ENCODE measurements around the gene LRRC8C. TPM values are rescaled to one million over a fixed set of nuclear protein-coding genes. Genes with fewer than 3 reads are reported as not detected.

LRRC8C gene
- 7.8 to 11.6 TPM (median 10.3 TPM) in 5 replicates for total RNA-seq (2022; extraction: Qiagen RNA extraction)

GRCh38 chr1:89632657-89633247 lies at the start of gene LRRC8C:
Gene LRRC8C, plus strand, starts transcription at chr1:89633120. Its CDS starts 53,354 bp downstream, at chr1:89686474.

Other genes starting within 250 kb of the LRRC8C start
- 2.6 to 4.5 TPM (median 3.8 TPM) in 5 replicates for gene LRRC8B, start 108.3 kb upstream of the LRRC8C start, total RNA-seq (2022; extraction: Qiagen RNA extraction)
- 27.0 to 40.3 TPM (median 35.1 TPM) in 5 replicates for gene LRRC8D, start 187.9 kb downstream of the LRRC8C start, total RNA-seq (2022; extraction: Qiagen RNA extraction)